NCI-H1694 treated with DMSO at 0.1 percent for 48 hours (cell line): Measurements from ENCODE around the gene CCR9.

Source experiments
- DNase-seq: peaks from one replicate; lab custom pipeline; 2025; lab: John Stamatoyannopoulos, UW

CCR9 gene

DNA sequence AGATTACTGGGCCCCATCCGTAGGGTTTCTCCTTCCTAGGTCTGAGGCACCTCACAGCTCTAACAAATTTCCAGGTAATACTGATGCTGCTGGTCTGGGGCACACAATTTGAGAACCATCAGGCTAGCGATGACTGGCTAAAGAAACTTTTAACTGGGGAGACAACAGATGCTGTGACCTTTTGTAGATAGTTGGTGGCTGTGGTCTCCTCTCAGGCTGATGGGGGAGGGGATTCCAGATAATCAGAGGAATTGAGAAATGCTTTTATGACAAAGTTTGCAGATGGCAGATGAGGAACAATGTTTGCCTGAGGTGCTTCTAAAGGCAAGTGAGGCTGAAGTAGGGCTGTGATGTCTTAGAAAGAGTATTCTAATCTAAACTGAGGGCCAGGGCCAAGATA, 13.8 kb upstream of the CCR9 start:
- no peak for DNase-seq

DNA sequence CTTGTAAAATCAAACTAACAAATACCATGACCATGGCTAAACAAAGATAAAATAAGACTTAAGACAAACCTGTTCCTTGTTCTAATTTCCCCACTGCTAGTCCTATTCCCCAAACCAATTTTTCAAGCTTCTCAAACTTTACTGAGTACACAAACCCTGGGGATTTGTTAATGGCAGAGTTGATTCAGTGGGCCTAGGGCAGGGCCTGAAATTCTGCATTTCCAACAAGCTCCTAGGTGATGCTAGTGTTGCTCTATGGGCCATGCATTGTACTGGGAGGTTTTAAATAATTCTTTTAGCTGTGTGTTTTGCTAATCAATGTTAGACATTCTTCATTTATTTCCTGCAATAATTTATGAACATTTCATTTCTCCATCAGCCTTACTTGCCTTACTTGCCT, 13.3 kb upstream of the CCR9 start:
- no peak for DNase-seq

DNA sequence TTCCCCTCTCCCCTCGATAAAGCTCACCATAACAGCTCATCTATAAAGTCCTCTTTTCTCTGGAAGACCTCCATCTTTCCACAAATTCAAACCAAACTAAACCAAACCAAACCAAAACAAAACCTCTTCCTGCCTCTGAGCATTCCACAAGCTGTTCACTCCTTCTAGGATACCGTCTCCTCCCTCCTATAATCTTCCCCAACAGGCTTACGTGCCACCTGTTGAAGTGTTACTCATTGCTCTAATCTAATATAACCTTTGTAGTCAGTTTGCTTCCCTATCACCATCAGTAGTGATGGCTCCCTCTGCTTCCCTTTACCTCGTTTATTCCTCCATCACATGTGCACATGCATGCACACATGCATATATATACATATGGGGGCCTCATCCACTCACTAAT, 12.7 kb upstream of the CCR9 start:
- DNase-seq = no peak

DNA sequence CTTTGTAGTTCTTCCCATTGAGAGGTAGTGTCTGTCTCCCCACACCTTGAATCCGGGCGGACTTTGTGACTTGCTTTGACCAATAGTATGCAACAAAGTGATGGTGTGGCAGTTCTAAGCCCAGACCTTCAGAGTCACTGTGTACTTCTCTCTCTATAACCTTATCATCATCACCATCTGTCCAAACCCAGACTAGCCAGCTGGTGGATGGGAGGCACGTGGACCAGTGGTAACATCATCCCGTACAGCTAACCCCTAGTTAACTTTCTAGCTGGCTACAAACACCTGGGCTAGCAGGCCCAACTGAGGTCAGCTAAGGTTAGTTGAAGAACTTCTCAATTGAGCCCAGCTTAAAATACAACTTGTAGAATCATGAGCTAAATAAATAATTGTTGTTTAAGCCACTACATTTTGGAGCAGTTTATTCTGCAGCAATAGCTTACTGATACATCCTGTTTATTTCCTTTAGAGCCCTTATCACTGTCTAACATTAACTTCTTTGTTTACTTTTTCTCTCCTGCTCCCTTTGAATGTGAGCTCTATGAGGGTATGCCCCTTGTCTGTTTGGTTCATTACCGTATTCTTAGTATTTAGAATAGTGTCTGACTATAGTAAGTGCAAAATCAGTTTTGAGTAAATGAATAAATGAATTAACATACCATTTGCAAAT, 11.5 kb upstream of the CCR9 start:
- DNase-seq = no peak

DNA sequence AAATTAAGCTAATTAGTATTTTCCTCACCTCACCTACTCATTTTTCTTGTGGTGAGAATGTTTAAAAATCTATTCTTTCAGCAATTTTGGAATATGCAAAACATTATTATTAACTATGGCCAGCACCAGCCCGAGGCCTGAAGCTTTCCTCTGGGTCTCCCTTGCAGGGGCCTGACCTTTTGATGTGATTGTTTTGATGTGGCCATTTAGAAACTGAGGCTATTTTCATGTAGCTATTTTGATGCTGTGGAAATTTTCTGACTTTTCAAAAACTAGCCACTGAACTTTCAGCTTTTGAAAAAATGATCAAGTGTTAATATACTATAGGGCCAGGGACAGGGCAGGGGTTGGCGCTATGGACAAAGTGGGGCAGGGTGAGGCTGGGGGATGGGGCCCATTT, 8.2 kb upstream of the CCR9 start:
- no peak for DNase-seq

DNA sequence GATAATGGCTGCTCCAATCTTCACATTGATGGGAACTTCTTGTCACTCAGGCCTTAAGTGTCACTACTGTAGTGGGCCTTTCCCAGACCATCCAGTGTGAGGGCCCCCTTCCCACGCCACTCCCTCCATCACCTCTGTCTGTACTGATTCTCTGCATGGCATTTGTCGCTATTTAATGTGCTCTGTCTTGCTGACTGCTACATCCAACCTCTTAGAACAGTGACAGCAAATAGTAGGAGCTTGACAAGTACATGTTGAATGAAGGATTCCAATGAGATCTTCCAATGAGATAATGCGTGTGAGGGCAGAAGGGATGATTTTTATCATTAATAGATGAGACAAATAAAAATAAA, 5.6 kb upstream of the CCR9 start:
- DNase-seq = no peak

DNA sequence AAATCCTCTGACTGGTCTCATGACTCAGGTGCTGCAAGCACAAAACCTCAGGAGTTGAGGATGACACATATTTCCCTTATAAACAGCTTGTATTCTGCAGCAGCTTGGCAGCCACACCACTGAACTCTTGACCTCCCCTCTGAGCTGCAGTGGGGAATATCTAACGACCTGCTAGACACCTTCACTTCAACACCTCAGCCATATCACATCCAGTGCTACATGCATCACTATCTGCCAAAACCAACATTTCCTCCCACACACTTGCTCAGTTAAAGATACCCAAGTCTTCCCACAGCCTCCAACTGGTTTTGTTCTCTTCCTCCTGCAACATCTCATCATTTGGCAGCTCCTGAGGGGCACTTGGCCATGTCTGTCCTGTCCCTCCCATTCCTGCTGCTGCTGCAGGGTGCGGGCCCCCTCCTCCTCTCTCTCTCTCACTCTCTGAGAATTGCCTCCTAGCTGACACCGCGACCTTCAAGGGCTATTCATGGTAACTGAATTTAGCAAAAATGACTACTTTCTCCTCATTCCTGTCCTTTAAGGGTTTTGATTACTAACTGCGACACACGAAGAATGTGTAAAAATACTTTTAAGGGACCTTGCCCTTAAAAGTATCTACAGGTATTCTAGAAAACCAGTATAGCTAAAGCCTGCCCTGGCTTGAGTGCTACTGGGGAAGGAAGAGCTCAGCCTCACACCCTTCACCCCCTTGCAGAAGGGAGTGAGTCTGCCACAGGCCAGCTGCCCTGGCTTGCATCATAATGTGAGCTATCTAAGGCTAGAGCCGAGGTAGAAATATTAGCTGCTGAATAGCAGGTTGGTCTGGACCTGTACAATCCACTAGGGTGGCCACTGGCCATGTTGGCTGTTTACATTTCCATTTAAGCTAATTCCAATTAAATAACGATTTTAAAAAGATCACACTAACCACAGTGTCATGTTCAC, 5.0 kb upstream of the CCR9 start:
- DNase-seq = no peak

DNA sequence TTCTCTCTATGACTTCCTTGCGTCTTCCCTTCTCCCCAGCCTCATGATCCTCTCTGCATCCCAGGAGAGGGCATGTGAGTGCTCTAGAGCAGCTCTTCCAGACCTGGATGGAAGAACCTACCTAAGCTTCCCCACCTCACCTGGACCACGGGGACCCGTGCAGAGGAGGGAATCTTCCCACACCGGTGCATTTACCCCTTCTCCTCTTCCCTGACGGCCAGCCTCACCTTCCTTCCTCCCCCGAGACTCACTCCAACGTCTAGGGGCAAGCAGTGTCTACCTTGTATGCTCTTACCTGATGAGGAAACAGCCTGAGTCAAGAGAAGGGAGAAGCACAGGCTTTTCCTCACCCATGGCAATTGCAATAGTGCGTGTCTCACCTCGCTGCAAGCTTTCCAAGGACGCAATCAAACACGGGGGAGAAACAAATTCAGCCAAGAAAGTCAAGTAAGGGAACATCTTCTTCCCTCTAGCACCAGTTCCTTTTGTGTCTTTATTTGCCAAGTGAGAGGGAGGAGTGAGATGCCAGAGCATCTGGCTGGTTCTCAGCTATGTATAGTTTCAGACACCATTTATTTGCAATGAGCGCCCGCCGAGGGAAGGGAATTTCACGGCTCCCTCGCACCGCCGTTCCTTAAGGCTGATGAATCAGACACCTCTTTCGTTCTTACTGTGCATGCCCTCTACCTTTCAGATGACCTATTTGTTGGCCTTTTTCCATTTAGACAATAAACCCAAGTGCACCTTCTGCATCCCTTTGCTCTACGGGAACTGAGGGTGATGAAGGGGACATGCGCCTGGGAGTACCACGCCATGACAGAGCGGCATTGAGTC, 1.8 kb upstream of the CCR9 start:
- DNase-seq = no peak

DNA sequence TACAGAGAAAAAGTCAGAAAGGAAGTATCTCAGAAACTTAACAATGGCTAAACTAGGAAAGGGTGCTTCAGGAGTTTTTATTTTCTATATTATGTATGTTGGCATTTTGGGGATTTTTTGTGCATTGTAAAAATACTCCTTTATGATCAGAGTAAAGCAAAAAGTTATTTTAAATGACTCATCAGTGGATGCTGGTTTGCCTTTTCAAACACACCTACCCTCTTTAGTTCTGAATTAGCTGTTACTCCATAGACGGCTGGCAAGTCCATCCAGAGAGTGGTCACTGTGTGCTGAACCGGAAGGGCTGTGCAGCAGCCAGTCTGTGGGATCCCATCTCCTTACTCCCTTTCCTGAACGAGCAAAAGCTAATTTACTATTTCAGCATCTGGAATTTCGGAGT, 942 bp downstream of the CCR9 start:
- no peak for DNase-seq

DNA sequence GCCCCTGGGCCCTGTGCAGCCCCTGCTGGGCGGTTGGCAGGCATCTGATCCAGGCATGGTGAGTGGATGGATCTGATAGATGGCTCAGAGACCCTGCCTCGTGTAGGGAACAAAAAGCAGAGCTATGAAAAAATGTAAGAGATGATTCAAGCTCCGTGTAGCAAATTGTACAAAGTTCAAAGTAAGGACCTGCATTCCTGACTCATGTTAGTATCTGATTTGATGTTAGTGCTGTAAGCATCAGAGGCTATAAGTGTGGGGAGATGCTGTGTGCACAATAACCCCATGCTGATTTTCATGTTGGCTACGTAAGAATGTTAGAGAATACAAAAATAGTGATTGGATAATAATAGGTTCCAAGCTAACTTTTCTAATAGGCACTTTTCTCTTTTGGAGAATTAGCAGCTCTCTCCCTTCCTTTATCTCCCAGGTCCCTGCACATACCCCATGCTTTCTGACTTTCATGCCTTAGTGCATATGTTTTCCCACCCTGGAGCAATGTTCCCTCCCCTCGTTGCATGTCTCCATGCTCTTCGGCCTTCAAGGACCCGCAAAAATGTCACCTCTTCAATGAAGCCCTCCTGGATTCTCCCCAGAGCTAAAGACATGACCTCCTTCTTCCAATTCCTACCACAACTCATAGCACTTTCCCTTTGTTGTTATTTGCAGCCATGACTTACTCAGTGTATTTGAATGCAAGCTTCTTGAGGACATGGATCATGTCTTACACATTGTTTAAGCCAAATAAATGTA, 1.6 kb downstream of the CCR9 start:
- DNase-seq = no peak

DNA sequence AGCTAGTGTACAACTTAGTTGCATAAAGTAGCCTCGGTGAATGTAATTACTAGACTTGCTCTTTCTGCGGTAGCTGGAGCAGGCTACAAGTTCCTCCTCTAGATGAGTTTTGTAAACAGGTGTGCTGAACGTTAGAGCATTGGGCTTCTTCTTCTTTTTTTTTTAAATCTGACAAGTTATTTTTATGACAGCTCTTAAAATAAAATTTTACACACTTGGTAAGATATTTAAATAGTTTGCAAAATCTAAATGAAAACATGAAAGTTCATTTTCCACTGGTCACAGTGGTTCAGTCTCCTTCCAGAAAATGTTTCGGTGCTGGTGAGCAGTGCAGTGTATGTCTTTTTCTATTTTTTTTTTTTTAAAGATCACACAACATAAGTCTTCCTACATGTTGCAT, 3.0 kb downstream of the CCR9 start:
- DNase-seq = no peak

DNA sequence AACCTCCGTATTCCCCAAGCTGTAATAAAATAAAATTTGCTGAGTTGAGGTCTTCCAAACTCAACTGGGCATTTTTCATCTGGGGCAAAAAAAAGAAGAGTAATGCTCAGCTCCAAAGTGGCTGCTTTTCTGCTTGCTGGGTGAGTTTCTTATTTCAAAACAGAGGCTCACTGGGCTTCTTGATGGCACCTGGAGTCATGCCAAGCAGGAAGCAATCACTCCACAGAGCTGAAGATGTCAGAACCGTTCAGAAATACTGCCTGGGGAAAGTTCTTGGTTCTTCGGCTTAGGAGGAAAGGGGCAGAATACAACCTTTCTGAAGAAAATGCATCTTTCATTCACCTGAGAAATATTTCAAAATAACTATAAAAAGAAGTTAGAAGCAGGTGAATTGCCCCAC, 4.1 kb downstream of the CCR9 start:
- DNase-seq = no peak

DNA sequence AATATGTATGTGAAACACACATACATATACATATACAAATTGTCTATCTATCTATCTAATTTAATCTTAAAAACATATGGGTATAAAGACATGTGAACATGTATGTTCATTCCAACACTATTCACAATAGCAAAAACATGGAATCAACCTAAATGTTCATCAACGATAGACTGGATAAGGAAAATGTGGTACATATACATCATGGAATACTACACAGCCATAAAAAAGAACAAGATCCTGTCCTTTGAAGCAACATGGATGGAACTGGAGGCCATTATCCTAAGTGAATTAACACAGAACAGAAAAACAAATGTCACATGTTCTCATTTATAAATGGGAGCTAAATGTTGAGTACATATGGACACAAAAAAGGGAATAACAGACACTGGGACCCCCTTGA, 5.8 kb downstream of the CCR9 start:
- no peak for DNase-seq

DNA sequence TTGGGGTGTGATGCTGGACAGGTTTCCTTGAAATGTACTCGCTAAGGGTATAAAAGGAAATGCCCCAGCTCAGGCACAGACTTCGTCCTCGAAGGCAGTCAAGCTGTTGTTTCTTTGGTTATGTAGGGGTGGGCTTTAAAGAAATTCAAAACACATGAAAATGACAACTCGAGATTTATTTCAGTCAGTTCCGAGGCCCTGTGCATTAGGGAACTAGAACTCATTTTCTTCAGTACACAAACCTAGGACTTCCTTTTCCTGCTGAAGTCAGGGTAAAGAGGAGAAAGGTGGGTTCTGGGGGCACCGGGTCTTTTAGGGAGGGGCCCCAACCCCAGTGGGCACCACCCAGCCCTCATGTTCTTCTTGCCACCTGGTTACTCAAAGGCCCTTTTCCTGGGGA, 7.7 kb downstream of the CCR9 start:
- no peak for DNase-seq

DNA sequence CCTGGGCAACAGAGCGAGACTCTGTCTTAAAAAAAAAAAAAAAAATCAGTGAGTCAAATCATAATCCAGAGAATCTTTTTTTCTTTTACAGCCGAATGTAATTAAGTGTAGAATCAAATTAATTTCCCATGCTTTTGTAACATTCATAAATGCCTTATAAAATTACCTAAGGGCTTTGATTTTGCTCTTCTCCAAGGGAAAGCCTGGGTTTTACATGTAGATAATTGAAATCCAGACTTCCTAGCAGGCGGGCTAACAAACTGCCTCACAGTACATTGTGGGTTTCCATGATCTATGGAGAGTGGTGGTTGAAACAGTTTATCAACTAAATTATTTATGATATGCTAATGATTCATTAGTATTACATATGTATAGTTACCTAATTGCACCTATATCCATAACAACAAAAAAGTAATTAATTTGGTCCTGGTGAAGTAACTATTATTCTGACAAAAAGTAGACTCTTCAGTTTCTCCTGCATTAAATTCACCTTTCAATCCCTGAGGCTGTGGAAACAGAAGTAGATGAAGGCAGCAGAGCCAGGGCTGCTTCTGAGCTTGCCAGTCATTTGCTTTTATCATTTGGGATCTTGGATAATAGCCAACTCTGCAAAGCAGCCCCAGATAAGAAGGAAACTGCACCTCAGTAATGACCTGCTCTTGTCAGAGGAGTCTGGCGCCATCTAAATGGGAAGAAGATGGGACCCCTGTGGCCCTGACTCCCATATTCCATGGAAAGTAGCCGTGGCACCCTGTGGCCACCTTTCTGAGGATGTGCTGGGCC, 9.5 kb downstream of the CCR9 start:
- no peak for DNase-seq

DNA sequence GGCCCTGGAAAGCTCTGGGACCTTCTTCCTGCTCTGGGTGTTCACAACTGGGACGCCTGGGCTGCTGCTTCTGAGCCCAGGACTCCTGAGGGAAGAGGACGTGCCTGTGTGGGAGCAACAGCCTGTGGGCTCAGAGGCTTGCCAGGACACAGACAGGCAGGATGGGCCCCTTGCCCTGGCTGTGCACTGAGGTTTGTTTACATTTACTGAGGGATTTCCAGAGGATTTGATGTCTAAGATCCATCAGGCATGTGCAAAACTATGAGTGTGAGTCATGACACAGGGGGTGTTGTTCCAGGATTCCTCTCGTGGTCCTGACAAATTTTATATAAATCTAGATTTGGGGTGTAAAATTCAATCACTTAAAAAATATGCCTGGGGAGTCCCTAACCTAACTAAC, 10.6 kb downstream of the CCR9 start:
- DNase-seq = no peak

DNA sequence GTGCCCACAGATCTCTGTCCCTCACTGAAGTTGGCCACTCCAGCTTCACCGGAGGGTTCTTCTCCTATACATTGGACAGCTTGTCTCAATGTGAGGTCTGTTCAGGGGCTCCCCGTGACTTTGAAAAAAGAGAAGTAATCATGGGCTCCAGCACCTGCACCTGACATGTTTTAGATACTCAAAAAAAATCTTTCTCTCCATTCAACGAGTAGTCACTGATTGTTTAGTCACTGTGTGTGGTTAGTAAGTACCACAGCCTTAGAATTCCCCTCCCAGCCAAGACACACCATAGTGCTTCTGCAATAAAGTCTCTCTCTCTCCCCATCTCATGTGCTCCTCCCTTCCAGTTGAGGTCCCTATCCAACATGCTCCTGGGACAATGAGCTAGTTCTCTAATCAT, 18.6 kb downstream of the CCR9 start:
- DNase-seq = no peak

DNA sequence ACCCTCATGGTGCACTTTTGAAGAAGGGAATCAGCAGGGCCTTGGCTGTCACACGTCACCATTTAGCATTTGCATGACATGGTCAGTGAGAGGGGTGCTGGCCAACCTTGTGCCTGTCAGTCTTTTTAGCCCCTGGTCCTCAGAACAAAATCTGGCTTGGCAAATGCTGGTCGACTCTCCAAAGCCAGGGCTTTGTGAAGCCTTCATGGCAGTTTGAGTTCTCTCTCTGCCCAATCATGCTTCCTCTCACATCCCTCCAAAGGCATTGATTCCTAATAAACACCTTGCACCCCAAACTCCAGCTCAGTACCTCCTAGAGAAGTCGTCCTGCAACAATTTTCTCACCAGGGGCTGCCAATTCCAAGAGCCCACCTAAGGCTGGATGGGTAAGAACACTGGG, 19.4 kb downstream of the CCR9 start:
- DNase-seq = no peak

DNA sequence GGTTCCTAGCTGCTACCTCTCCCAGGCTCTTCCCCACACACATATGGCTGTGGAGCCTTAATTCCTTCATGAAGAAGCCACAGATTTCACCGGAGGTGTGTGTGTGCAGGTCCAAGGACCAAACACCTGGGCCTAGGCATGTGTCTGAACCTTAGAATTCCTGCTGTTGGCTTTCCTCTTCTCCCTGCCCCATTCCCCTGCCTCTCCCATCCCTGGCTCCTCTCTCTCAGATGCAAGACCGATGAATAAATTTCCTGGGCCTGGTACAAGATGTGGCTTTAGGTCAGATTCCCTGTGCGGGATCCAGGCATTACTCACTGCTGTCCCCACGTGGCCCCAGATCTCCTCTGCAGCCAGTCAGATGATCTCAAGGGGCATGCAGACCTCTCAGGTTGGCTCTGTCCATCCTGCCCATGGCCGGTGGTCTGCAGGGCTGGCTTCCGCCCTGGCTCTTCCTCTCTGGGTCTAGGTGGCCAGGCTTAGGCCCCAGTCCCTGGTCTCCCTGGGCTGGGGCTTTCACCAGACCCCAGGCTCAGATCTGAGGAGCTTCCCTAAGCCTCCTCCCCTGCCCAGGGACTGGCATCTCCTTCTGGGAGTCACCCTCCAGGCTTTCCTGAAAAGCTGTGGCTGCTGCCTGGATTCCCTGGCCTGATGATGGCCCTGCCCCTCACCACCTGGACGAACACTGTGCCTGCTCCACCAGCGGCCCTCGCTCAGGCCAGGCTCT, 20.5 kb downstream of the CCR9 start:
- DNase-seq = no peak
